Measurements from ENCODE around the gene COLEC12.

DNA sequence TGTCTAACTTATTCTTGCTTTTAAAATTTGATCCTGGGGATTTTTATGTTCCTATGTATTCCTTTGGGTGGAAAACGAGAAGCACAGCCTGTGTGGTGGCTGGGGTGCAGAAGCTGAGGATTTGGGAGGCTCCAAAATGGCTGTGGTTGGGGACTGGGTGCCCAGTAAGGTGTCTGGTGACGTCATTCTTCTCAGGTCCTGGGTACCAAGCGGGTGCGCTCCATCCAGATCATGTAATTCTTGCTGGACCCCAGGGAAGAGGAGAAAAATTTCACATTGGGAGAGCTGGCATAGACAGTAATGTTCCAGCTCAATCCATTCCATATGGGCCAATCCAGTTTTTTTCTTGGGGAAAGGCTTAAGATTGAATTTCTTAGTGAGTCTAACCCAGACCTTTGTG lies 171.6 kb downstream of the COLEC12 start:
- TF ChIP-seq, protein P1, sequence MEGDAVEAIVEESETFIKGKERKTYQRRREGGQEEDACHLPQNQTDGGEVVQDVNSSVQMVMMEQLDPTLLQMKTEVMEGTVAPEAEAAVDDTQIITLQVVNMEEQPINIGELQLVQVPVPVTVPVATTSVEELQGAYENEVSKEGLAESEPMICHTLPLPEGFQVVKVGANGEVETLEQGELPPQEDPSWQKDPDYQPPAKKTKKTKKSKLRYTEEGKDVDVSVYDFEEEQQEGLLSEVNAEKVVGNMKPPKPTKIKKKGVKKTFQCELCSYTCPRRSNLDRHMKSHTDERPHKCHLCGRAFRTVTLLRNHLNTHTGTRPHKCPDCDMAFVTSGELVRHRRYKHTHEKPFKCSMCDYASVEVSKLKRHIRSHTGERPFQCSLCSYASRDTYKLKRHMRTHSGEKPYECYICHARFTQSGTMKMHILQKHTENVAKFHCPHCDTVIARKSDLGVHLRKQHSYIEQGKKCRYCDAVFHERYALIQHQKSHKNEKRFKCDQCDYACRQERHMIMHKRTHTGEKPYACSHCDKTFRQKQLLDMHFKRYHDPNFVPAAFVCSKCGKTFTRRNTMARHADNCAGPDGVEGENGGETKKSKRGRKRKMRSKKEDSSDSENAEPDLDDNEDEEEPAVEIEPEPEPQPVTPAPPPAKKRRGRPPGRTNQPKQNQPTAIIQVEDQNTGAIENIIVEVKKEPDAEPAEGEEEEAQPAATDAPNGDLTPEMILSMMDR (IDR thresholded peaks at IDR 0.05; ENCODE audit: insufficient read depth, low read length, poor library complexity, severe bottlenecking), result no peak
- no peak for TF ChIP-seq EZH2phosphoT487 (conservative IDR thresholded peaks at IDR 0.05; ENCODE audit: low read length)
